Dermis lymphatic vessel endothelial cell (primary cell): ENCODE data around the gene RTEL1. TPM values are rescaled to one million over a fixed set of nuclear protein-coding genes. Genes with fewer than 3 reads are reported as not detected.

Experiments used
- total RNA-seq: library from RNA; depleted of rRNA; stranded (reverse); fragments of >200 nt; gene quantifications from 2 replicates; pipeline ENCODE4 v1.2.1, GENCODE V29; 2014

Gene RTEL1
- 4.7 and 5.6 TPM in 2 replicates for total RNA-seq

DNA sequence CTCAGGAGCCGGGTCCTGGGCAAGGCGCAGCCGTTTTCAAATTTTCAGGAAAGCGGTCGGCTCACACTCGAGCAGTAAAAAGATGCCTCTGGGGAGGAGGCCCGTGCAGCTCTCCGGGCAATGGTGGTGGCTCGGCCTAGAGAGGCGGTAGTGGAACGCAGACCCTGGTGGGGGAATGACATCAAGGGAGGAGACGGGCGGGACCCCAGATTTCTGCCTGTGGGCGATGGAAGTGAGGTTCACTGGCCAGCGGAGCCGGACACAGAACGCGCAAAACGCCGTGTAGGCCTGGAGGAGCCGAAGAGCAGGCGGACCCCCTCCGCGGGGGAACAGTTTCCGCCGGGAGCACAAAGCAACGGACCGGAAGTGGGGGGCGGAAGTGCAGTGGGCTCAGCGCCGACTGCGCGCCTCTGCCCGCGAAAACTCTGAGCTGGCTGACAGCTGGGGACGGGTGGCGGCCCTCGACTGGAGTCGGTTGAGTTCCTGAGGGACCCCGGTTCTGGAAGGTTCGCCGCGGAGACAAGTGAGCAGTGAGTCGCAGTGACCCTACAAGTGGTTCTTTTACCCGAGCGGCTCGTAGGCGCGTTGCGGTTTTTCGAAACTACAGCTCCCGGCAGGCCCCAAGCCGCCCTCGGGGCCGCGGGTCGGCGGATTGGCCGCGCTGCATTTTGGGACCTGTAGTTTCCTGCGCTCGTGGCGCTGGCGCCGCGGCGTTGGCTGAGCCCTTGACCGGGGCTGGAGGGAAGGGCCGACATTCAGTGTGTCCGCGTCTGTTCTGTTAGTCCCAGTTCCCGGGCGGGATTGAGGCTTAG, at the start of gene RTEL1:
RTEL1 (plus strand) TSS at position 376 of the 812 bp plus-strand sequence. CDS start 1,091 bp downstream, outside the sequence.

DNA sequence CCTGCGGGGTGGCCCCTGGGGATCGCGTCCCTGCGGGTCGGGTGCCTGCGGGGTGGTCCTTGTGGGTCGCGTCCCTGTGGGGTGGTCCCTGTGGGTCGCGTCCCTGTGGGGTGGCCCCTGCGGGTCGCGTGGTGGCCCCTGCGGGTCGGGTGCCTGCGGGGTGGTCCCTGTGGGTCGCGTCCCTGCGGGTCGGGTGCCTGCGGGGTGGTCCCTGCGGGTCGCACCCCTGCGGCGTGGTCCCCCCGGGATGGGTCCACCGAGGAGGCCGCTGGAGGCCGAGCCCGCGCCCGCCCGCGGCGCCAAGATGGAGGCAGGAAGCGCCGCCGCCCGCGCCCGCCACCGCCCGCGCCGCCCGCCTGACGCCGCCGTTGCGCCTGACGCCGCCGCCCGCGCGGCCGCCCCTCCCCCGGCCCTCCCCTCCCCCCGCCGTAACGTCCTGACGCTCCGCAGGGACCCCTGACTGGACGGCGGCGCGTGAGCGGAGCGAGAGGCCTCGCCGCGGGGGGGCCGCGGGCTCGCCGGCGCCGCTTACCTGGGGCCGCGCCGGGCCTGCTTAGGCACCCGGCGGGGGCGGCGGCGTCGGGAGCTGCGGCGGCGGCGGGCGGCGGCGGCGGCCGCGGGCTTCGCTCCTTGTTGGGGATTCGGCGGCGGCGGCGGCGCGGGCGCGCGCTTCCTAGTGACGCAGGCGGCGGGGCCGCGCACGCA, 31.5 kb upstream of the RTEL1 start, which contains the start of gene GMEB2:
GMEB2 (minus strand) TSS at position 678 of the 705 bp plus-strand sequence. CDS start 7,704 bp downstream, outside the sequence.

DNA sequence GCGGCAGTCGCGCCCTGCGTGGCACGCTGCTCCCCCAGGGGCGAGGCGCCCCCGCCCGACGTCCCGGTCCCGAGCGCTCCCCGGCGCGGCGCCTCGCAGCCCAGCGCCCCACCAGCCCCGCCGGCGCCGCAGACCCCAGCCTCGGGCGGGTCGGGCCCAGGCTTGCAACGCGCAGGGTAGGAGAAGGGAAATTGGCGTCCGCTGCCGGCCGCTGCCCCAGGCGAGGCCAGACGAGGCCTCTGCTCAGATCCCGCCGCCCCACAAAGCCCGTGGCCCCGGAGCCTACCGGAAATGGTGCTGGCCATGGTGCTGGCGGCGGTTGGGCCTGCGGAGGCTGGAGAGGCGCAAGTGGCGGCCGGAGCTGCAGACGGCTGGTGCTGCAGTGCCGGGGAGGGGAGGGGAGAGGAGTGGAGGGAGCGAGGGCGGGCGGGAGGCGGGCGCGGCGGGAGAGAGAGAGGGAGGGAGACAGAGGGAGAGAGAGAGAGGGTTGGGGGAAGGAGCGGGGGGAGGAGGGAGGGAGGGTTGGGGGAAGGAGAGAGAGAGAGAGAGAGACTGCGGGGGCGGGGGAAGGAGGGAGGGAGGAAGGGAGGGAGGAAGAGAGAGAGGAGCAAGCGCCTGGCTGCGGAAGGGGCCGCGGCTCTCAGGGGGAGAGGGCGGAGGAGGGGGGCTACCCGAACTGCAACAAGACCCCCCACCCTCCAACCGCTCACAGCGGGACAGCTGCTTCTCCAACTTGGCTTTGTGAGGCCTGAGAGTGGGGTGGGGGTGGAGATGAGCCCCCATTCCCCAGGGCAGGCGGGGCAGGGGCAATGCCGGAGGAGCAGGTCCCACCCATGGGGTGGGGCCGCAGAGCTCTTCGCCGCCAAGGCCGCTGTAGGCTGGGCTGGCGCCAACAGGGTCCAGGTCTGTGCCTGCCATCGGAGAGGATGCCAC, 4.8 kb upstream of the RTEL1 start, which contains the start of gene STMN3:
STMN3 (minus strand) TSS at position 384 of the 933 bp plus-strand sequence; CDS start at position 305, 79 bp downstream.

DNA sequence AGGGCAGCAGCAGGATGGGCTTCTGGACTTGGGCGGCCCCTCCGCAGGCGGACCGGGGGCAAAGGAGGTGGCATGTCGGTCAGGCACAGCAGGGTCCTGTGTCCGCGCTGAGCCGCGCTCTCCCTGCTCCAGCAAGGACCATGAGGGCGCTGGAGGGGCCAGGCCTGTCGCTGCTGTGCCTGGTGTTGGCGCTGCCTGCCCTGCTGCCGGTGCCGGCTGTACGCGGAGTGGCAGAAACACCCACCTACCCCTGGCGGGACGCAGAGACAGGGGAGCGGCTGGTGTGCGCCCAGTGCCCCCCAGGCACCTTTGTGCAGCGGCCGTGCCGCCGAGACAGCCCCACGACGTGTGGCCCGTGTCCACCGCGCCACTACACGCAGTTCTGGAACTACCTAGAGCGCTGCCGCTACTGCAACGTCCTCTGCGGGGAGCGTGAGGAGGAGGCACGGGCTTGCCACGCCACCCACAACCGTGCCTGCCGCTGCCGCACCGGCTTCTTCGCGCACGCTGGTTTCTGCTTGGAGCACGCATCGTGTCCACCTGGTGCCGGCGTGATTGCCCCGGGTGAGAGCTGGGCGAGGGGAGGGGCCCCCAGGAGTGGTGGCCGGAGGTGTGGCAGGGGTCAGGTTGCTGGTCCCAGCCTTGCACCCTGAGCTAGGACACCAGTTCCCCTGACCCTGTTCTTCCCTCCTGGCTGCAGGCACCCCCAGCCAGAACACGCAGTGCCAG, 38.7 kb downstream of the RTEL1 start, which contains the start of gene TNFRSF6B:
TNFRSF6B (plus strand) TSS at position 25 of the 729 bp plus-strand sequence; CDS start at position 141, 116 bp downstream.

GRCh38 chr20:63707558-63708300, 49.6 kb downstream of the RTEL1 start, which contains the start of the genes ARFRP1 and ZGPAT:
Gene ARFRP1, minus strand, starts transcription at chr20:63707976. Its CDS starts 885 bp downstream, at chr20:63707091.
Gene ZGPAT, plus strand, starts transcription at chr20:63708039. Its CDS starts 542 bp downstream, at chr20:63708581.

DNA sequence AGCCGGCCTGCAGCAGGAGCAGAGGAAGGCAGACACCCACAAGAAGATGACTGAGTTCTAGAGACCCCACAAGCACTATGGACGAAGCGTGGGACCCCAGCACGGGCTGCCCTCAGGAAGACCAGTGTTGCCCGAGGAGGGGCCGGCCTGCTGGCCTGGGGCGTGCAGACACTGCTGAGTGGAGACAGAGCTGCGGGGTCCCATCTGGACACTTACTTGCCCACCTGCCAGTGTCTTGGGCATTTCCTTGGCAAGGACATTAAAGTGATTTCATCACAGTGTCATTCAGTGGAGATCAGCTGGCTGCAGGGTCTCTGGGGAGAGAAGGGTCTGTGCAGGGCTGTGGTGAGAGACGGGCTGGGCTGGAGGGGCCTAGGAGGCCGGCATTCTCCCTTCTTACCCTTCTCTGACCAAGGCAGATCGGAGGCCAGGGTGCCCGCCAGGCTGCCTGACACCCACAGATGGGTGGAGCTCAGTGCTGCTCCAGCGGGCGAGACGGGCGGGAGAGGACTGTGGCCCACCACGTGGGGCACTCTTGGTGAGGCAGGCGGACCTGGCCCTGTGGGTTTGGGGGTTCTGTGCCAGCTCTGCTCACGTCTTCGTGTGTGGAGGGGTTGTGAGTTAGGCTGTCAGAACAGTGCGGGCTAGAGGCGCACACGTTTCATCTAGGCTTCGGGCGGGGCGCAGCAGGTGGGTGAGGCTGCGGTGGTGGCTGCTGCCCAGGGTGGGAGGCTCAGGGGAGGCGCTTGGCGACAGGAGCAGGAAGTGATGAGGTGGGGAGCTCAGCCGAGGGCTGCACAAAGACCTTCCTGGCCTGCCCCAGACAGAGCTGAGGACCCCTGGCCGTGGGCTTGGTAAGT, 78.0 kb downstream of the RTEL1 start, which contains the start of gene LIME1:
LIME1 (plus strand) TSS at position 806 of the 860 bp plus-strand sequence. CDS start 886 bp downstream, outside the sequence.

DNA sequence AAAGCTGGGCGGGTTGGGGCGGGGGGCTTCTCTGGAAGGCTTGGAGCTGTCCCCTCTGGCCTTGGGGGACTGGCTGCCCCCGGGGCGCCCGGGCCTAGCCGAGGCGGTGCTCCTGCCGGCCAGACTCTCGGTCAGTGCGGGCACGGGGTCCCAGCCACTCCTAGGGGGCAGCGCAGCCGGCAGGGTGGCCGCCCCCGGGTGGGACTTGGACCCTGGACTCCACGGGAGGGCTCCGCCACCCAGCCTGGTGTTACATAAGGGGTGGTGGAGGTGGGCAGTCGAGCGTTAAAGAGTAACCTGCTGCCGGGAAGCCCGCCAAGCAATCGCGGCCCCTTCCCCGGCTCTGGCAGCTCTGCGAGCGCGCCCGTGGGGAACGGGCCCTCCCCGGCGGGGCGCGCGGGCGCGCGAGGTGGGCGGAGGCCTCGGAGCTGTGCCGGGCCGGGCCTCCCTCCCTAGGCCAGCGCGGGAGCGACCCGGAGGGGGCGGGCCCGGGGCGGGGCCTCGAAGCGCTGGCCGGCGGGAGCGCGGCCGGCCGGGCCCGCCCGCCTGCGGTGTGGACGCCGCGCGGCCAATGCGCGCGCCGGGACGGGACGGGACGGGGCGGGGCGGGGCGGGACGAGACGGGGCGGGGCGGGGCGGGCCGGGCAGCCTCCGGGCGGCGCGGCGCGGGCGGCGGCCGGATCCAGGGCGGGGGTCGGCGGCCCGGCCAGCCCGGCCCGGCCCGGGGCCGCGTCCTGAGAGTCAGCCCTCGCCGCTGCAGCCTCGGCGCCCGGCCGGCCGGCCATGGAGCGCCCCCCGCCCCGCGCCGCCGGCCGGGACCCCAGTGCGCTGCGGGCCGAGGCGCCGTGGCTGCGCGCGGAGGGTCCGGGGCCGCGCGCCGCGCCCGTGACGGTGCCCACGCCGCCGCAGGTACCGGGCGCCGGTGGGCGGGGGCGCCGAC, 81.3 kb downstream of the RTEL1 start, which contains the start of gene SLC2A4RG:
SLC2A4RG (plus strand) TSS at position 647 of the 940 bp plus-strand sequence; CDS start at position 784, 137 bp downstream.

Other genes with a start within 250 kb of the RTEL1 start
- not detected in 2 replicates for gene KCNQ2, start 185.7 kb upstream of the RTEL1 start, total RNA-seq
- 5.8 and 7.9 TPM in 2 replicates for gene EEF1A2, start 159.2 kb upstream of the RTEL1 start, total RNA-seq
- gene PPDPF, start 137.5 kb upstream of the RTEL1 start, total RNA-seq = 13.2 and 14.0 TPM in 2 replicates
- under 0.01 TPM in 1 of 2 replicates, not detected in the other for gene PTK6, start 120.9 kb upstream of the RTEL1 start, total RNA-seq
- not detected in 2 replicates for gene SRMS, start 110.6 kb upstream of the RTEL1 start, total RNA-seq
- 1.2 and 2.1 TPM in 2 replicates for gene FNDC11, start 104.2 kb upstream of the RTEL1 start, total RNA-seq
- 22.0 and 26.4 TPM in 2 replicates for gene HELZ2, start 84.1 kb upstream of the RTEL1 start, total RNA-seq
- gene GMEB2, start 31.2 kb upstream of the RTEL1 start, total RNA-seq = 6.0 and 6.9 TPM in 2 replicates
- 0.43 and 0.76 TPM in 2 replicates for gene STMN3, start 4.9 kb upstream of the RTEL1 start, total RNA-seq
- gene TNFRSF6B, start 38.3 kb downstream of the RTEL1 start, total RNA-seq = 1.3 and 1.8 TPM in 2 replicates
- gene ARFRP1, start 49.7 kb downstream of the RTEL1 start, total RNA-seq = 27.6 and 35.8 TPM in 2 replicates
- 14.4 and 14.6 TPM in 2 replicates for gene ZGPAT, start 49.7 kb downstream of the RTEL1 start, total RNA-seq
- 0.86 and 0.87 TPM in 2 replicates for gene LIME1, start 78.4 kb downstream of the RTEL1 start, total RNA-seq
- 5.5 and 6.4 TPM in 2 replicates for gene SLC2A4RG, start 81.5 kb downstream of the RTEL1 start, total RNA-seq
- gene ZBTB46, start 173.0 kb downstream of the RTEL1 start, total RNA-seq = 78.5 and 87.3 TPM in 2 replicates
- not detected in 2 replicates for gene ABHD16B, start 203.2 kb downstream of the RTEL1 start, total RNA-seq
- gene TPD52L2, start 207.0 kb downstream of the RTEL1 start, total RNA-seq = 140 and 150 TPM in 2 replicates
- gene DNAJC5, start 236.8 kb downstream of the RTEL1 start, total RNA-seq = 79.2 and 82.8 TPM in 2 replicates